MG63 (cell line): ENCODE results near the gene FAM236A. TPM values are rescaled to one million over a fixed set of nuclear protein-coding genes. Genes with fewer than 3 reads are reported as not detected.
"Not testable (repeated sequence)": the region's sequence is repeated elsewhere in the genome, so short reads cannot be mapped to it uniquely, and the experiment has no call there.

Experiments
- DNase-seq: peaks from one replicate; pipeline ENCODE4 v3.0.0-alpha.2; 2020
- H3K27me3 ChIP-seq: fragments of 250-450 bp; sonication (Bioruptor Pico); 2 replicates; pipeline ENCODE4 v1.5.1; 2020; ENCODE audit warnings: mild to moderate bottlenecking, moderate library complexity
- H3K36me3 ChIP-seq: fragments of 250-450 bp; sonication (Bioruptor Pico); 2 replicates; pipeline ENCODE4 v1.5.1; 2020; ENCODE audit warnings: mild to moderate bottlenecking, moderate library complexity
- H3K4me3 ChIP-seq: fragments of 250-450 bp; sonication (Bioruptor Pico); 2 replicates; pipeline ENCODE4 v1.5.1; 2020; ENCODE audit warnings: mild to moderate bottlenecking, moderate library complexity
- H3K9me3 ChIP-seq: fragments of 250-450 bp; sonication (Bioruptor Pico); 2 replicates; pipeline ENCODE4 v1.5.1; 2020; ENCODE audit warnings: mild to moderate bottlenecking, moderate library complexity
- total RNA-seq: library from RNA; depleted of rRNA; stranded (reverse); fragments of >200 nt; shearing (Covaris generic); gene quantifications from 2 replicates; pipeline ENCODE4 v1.2.3, GENCODE V29; 2014; ENCODE audit warnings: low replicate concordance; rRNA removed

The FAM236A gene
- not detected in 2 replicates for total RNA-seq

DNA sequence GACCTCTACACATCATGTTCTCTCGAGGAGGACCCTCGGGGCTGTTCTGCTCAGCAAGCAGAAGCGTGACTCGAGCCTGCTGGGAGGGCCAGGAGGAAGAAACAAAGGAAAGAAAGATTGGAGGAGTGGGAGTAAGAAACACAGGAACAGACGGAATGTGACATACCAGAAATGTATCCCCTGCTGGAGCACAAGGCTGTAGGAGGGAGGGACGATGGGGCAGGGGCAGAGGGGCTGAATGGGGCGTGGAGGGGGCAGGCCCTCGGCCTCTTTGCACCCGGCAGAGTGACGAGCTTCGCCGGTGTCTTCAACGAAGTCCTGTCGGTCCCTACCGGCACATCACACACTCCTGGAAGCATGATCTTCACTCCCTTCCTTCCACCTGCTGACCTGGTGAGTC lies at the start of gene FAM236A:
FAM236A (plus strand) TSS at position 301 of the 400 bp plus-strand sequence; CDS start at position 358, 57 bp downstream.
- not testable (repeated sequence) for H3K27me3 ChIP-seq, H3K4me3 ChIP-seq, DNase-seq, H3K36me3 ChIP-seq, H3K9me3 ChIP-seq

DNA sequence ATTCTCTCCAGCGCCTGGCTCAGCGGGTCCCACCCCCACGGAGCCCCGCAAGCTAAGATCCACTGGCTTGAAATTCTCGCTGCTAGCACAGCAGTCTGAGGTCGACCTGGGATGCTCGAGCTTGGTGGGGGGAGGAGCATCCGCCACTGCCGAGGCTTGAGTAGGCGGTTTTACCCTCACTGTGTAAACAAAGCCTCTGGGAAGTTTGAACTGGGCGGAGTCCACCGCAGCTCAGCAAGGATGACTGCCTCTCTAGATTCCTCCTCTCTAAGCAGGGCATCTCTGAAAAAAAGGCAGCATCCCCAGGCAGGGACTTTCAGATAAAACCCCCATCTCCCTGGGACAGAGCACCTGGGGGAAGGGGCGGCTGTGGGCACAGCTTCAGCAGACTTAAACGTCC lies 48.3 kb upstream of the FAM236A start:
- not testable (repeated sequence) for H3K27me3 ChIP-seq, H3K36me3 ChIP-seq, DNase-seq, H3K4me3 ChIP-seq, H3K9me3 ChIP-seq

DNA sequence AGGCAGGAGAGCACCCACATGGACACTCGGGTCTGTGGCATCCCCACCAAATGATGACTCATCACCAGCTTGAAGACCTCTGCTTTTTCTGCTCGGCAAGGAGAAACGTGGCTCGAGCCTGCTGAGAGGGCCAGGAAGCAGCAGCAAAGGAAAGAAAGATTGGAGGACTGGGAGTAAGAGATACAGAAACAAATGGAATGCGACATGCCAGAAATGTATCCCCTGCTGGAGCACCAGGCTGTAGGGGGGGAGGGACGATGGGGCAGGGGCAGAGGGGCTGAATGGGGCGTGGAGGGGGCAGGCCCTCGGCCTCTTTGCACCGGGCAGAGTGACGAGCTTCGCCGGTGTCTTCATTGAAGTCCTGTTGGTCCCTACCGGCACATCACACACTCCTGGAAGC lies 25.7 kb upstream of the FAM236A start, which contains the start of gene FAM236C:
FAM236C (plus strand) TSS at position 301 of the 400 bp plus-strand sequence. CDS start 100 bp downstream, outside the sequence.
- not testable (repeated sequence) for H3K36me3 ChIP-seq, H3K4me3 ChIP-seq, DNase-seq, H3K9me3 ChIP-seq, H3K27me3 ChIP-seq

DNA sequence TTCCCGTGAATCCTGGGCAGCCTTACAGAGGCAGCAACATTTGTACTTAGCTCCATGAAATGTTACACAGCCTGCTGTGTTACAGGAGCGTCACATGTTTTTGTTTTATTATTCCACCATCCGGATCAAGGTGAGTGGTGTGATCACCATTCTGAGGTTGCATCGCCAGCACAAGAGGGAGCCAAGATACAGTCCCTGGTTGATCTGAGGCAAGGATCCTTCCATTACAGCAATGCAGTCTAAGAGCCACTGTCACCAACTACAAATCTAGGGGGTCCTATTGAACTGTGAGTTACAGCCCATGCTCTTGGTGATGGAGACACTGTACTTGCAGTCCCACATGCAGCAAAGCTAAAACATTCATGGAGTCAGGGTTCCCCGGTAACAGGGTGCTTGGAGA lies 21.9 kb upstream of the FAM236A start:
- not testable (repeated sequence) for DNase-seq, H3K4me3 ChIP-seq, H3K36me3 ChIP-seq, H3K27me3 ChIP-seq, H3K9me3 ChIP-seq

DNA sequence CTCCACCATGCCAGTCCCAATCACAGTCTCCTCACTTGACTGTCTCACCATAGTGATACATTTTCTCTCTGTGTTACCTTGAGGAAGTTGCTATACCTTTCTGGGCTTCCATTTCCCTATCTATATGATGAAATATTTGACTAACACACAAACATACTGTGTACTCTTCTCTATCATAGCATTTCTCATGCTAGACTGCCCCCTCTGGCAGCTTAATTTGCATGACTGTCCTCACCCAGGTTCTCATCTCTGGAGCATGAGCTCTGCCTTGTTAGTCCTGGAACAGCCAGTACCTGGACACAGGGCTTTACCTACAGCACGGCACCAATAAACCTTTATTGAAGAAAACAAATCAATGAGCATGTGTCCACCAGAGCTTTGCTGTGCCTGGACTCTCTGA lies 5.7 kb upstream of the FAM236A start:
- H3K27me3 ChIP-seq: not testable (repeated sequence)

DNA sequence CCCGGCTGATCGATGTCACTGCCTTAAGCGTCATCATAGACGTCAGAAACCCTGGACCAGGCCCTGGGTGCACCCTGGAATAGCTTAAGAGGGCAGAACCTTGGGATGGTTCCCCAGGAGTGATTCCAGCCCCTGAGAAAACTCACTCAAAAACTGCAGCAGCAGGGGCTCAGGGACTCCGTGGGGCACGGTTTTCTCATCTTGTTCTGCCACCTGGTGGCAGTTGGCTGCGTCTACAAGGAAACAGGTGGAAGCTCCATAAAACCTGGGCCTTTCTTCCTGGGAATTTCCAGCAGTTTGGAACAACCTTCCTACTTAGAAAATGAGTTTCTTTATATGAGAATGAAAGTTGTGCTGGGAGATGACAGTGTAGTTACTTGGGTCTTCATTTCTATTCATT lies 1.6 kb upstream of the FAM236A start:
- H3K9me3 ChIP-seq, H3K4me3 ChIP-seq, H3K36me3 ChIP-seq, DNase-seq, H3K27me3 ChIP-seq: not testable (repeated sequence)

More for the DNA sequence above, 5.7 kb upstream of the FAM236A start:
- H3K9me3 ChIP-seq, DNase-seq, H3K4me3 ChIP-seq, H3K36me3 ChIP-seq: not testable (repeated sequence)

DNA sequence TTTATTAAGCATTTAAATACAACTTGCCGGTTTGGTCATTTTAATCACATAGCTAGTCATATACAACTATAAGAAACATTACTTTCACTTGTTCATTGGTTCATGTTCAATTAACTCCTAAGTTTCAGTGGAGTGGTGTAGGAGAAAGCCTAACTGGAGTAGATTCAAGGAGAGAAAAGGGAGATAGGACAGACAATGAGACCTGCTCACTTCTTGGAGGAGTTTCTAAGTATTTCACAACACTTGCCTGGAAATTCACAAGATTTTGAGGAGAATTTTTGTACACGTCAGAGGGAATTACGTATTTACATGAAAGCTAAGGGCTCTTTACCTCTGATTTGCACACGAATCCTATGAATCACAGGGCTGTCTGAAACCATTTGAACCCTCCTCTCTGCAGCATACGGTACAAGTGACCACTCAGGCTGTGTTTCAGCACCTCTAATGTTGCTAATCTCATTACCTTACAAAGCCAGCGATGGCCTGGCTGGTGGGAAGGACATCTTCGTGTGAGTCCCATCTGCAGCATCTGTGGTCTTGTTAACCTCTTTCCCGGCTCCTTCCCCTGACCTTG lies 1.0 kb upstream of the FAM236A start:
- not testable (repeated sequence) for DNase-seq, H3K4me3 ChIP-seq, H3K9me3 ChIP-seq, H3K27me3 ChIP-seq, H3K36me3 ChIP-seq

DNA sequence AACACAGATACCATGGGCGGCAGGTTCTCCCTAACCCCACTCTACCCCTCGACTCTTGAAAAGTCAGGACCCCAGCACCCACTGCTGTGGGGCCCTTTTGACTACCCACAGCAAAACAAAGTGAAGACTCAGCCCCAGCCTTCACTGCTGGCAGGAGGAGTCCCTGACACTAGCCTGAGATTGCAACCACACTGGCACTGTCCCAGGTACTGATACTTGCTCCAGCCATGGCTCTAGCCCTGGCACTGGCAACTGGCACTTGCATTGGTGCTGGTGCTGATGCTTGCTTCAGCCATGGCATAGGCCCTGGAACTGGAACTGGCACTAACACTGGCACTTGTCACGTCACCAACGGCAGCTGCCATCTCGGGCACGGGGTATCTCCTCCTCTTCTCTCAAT lies 4.3 kb downstream of the FAM236A start:
- not testable (repeated sequence) for H3K9me3 ChIP-seq, H3K27me3 ChIP-seq, H3K36me3 ChIP-seq, DNase-seq, H3K4me3 ChIP-seq

DNA sequence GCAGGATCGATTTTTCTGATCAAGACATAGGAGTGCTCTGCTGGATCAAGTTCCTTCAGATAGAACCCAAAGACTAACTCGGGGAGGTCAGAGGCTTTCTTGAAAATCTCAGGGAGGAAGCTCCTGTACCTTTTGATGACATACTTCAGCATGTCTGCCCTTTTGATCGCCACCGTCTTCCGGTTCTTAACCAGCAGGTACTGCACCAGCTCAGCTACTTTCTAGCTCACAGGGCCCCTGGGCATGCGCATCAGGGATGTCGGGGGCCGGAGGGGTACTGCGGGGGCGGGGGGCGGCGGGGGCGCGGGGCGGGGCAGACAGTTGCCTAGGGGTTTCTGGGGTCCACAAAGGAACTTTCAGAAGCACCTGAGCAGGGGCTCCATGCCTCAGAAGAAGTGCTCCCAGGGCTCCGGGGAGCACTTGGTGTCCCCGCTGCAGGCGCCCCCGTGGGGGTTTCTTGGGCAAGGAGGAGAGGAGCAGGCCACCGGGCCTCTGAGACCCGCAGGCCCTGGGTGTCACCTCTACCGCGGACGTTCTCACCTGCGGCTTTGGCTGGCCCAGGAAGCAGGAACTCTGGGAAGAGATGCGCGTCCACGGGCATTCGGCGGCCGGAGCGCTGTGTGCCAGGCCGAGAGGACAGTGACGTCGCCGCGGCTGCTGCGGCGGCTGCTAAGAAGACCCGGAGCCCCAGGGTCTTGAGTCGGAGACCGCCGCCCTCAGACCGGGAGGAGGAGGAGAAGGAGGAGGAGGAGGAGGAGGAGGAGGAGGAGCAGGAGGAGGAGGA lies 5.2 kb downstream of the FAM236A start:
- H3K4me3 ChIP-seq, H3K9me3 ChIP-seq, DNase-seq, H3K27me3 ChIP-seq, H3K36me3 ChIP-seq: not testable (repeated sequence)

DNA sequence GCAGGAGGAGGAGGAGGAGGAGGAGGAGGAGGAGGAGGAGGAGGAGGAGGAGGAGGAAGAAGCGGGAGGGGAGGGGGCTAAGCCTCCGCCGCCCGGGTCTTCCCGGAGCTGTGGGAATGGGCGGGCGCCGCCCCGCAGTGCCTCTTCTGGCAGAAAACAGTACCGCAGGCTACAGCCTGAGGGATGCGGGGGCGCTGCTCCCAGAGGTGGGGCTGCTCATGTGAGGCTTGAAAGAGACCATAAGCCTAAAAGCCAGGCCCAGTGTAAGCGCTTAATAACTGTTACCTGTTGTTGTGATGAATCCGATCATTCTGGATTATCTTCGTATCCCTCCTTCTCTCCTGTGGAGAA lies 5.8 kb downstream of the FAM236A start, which contains the start of gene DMRTC1:
DMRTC1 (minus strand) TSS at position 19 of the 351 bp plus-strand sequence. CDS start 68,143 bp downstream, outside the sequence.
- not testable (repeated sequence) for H3K4me3 ChIP-seq, H3K9me3 ChIP-seq, H3K36me3 ChIP-seq, DNase-seq, H3K27me3 ChIP-seq

DNA sequence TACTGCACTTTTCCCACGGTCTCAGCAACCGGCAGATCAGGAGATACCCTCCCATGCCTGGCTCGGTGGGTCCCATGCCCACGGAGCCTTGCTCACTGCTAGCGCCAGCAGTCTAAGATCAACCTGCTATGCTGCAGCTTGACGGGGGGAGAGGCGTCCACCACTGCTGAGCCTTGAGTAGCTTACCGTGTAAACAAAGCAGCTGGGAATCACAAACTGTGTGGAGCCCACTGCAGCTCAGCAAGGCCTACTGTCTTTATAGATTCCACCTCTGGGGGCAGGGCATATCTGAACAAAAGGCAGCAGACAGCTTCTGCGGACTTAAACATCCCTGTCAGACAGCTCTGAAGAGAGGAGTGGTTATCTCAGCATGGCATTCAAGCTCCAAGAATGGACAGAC lies 22.0 kb downstream of the FAM236A start:
- not testable (repeated sequence) for DNase-seq, H3K4me3 ChIP-seq, H3K36me3 ChIP-seq, H3K9me3 ChIP-seq, H3K27me3 ChIP-seq

DNA sequence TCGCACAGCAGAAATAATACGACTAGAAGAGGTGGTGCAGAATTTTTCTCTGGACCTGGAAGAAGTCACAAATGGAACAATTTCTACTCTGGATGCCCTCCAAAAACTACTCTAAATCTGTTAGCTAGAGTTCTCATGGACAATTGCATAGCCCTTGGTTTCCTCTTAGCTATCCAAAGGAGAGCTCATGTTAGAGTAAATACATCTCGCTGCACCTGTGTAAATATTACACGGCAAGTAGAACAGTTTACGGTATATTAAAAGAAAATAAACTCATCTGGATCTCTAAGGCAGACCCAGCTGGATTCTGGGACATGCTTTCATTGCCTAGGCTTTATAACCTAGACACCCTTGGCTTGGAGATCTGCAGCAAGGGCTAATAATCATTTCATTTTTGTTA lies 33.9 kb downstream of the FAM236A start:
- H3K27me3 ChIP-seq, H3K4me3 ChIP-seq, H3K9me3 ChIP-seq, DNase-seq, H3K36me3 ChIP-seq: not testable (repeated sequence)

DNA sequence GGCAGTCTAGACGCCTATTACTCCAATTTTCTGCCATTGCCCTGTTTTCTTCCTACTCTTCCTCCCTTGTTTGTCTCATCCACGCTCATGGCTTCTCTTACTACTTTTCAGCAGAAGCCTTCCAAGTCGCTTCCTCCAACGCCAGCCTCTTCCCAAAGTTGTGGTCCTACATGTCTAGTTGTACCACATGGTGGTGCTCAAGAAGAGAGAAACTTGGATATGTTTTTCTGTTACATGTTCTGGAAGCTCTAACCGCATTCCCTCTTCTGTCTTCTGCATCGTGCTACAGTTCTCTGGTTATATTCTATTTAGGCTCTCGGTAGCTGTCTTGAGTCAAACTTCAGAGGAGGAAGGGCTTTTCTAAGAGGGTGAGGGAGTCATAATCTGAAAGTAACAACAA lies 36.9 kb downstream of the FAM236A start:
- not testable (repeated sequence) for DNase-seq, H3K36me3 ChIP-seq, H3K27me3 ChIP-seq, H3K4me3 ChIP-seq, H3K9me3 ChIP-seq

DNA sequence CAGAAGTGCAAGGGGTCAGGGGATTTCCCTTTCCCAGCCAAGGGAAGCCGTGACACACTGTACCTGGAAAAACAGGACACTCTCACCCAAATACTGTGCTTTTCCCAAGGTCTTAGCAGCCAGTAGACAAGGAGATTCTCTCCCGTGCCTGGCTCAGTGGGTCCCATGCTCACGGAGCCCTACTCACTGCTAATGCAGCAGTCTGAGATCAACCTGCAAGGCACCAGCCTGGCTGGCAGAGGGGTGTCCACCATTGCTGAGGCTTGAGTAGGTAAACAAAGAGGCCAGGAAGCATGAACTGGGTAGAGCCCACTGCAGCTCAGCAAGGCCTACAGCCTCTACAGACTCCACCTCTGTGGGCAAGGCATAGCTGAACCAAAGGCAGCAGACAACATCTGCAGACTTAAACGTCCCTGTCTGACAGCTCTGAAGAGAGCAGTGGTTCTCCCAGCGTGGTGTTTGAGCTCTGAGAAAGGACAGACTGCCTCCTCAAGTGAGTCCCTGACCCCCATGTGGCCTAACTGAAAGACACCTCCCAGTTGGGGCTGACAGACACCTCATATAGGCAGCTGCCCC lies 43.0 kb downstream of the FAM236A start:
- not testable (repeated sequence) for DNase-seq, H3K9me3 ChIP-seq, H3K4me3 ChIP-seq

More for the DNA sequence above, 43.0 kb downstream of the FAM236A start:
- H3K27me3 ChIP-seq, H3K36me3 ChIP-seq: not testable (repeated sequence)
